Kidney (tissue), 14 donors: ENCODE results near the gene KCNJ15. TPM values are rescaled to one million over a fixed set of nuclear protein-coding genes. Genes with fewer than 3 reads are reported as not detected.

Source experiments
- DNase-seq, 5 donors: peaks; one replicate each; pipeline ENCODE4 v3.0.0-alpha.2; 2013 to 2020
- FAIRE-seq: peaks from 2 replicates; lab custom pipeline; 2012; peaks lifted over from hg19 to GRCh38; lab: Jason Lieb, UNC
- H3K27ac ChIP-seq, 2 donors: one replicate each; pipeline ENCODE4 v1.7.0; 2013; ENCODE audit warnings: low read depth in 2 of 2, low read length in 2 of 2, inconsistent platforms in 1 of 2
- H3K27me3 ChIP-seq: one replicate; pipeline ENCODE4 v1.7.1; 2013; ENCODE audit warnings: low read length, inconsistent platforms; ENCODE audit not compliant: control insufficient read depth, insufficient read depth
- H3K36me3 ChIP-seq, 3 donors: one replicate each; pipeline versions ENCODE4 v1.7.0 to v1.7.1; 2013; ENCODE audit warnings: low read length in 3 of 3, control low read depth in 1 of 3, inconsistent platforms in 1 of 3; ENCODE audit not compliant: insufficient read depth in 3 of 3, control insufficient read depth in 2 of 3
- H3K4me1 ChIP-seq, 3 donors: one replicate each; pipeline versions ENCODE4 v1.7.0 to v1.7.1; 2013; ENCODE audit warnings: low read length in 3 of 3, inconsistent platforms in 1 of 3, low read depth in 1 of 3; ENCODE audit not compliant: control insufficient read depth in 2 of 3, insufficient read depth in 2 of 3
- H3K4me3 ChIP-seq, 3 donors: one replicate each; pipeline versions ENCODE4 v1.7.0 to v1.8.1; 2013; ENCODE audit warnings: low read length in 3 of 3, control low read depth in 1 of 3, inconsistent platforms in 1 of 3
- H3K9ac ChIP-seq, 3 donors: one replicate each; pipeline versions ENCODE4 v1.7.0 to v1.7.1; 2013; ENCODE audit warnings: low read length in 3 of 3, control low read depth in 1 of 3, inconsistent platforms in 1 of 3
- H3K9me3 ChIP-seq, 3 donors: one replicate each; pipeline versions ENCODE4 v1.7.0 to v1.7.1; 2013; ENCODE audit warnings: low read length in 3 of 3, control low read depth in 1 of 3, inconsistent platforms in 1 of 3; ENCODE audit not compliant: control insufficient read depth in 2 of 3, insufficient read depth in 1 of 3
- intact Hi-C: fragments of 100-400 bp; cut with DNase I; formaldehyde crosslinking; loops from one replicate; pipeline ENCODE4 v1.11.1; 2022
- polyA plus RNA-seq: library from polyadenylated mRNA; stranded (reverse); fragments of 350-450 nt; fragmentation: Illumina TruSeq; extraction: RNeasy Lipid Tissue Mini Kit (QIAGEN cat#74804); gene quantifications from one replicate; pipeline ENCODE4 v1.2.3, GENCODE V29; 2014; ENCODE audit warnings: low read depth, low replicate concordance; ENCODE audit not compliant: insufficient read depth
- total RNA-seq: library from RNA; stranded (reverse); fragmentation: NEBNext Ultra II Directional; extraction: Animal tissue kit (Norgen Biotek cat#: 25700); gene quantifications from one replicate; pipeline ENCODE4 v1.2.1, GENCODE V29; 2021
- TF ChIP-seq, protein P1 (sequence below): IDR thresholded peaks from 3 replicates; pipeline ENCODE4 v1.5.1; 2012; ENCODE audit warnings: mild to moderate bottlenecking, moderate library complexity, borderline replicate concordance; ENCODE audit not compliant: insufficient read depth; ENCODE audit errors: extremely low read depth
- donor health status: control.
- donor health status: control.
- donor health status: control.
- donor health status: control.
- donor health status: control.
- donor health status: DM: yes; HTN: yes; CAD: no.
- donor health status: Normal renal cell carcinoma (clear cell type).

KCNJ15 gene
- total and polyA plus RNA-seq, 2 donors from 2014 or later = 102 to 142 TPM

DNA sequence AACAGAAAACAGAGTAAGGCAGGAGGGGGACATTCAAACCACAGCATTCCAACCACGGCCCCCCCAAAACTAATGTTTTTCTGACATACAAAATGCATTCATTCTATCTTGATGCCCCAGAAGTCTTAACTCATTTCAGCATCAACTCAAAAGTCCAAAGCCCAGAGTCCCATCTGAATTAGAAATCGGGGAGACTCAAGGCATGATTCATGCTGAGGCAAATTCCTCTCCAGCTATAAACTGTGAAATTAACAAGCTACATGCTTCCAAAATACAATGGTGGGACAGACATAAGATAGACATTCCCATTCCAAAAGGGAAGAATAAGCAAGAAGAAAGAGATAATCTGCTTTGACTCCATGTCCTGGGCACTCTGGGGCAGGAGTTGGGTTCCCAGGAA is 73.9 kb downstream of the KCNJ15 start:
- no peak for FAIRE-seq
- Histone ChIP-seq H3K27me3 (no peaks in the 10 kb centered on the region), H3K36me3 (no peaks in the 10 kb centered on the region), H3K9ac (no peak overlapping the region), H3K9me3 (no peaks in the 10 kb centered on the region), H3K4me3 (no peak overlapping the region), H3K4me1 (peaks cover 3 to 14% (median 8%) of the 10 kb centered on the region in 3 donors), H3K27ac (no peak overlapping the region)
- no peak for DNase-seq
- intact Hi-C loops = no loop called here
- TF ChIP-seq, protein P1, sequence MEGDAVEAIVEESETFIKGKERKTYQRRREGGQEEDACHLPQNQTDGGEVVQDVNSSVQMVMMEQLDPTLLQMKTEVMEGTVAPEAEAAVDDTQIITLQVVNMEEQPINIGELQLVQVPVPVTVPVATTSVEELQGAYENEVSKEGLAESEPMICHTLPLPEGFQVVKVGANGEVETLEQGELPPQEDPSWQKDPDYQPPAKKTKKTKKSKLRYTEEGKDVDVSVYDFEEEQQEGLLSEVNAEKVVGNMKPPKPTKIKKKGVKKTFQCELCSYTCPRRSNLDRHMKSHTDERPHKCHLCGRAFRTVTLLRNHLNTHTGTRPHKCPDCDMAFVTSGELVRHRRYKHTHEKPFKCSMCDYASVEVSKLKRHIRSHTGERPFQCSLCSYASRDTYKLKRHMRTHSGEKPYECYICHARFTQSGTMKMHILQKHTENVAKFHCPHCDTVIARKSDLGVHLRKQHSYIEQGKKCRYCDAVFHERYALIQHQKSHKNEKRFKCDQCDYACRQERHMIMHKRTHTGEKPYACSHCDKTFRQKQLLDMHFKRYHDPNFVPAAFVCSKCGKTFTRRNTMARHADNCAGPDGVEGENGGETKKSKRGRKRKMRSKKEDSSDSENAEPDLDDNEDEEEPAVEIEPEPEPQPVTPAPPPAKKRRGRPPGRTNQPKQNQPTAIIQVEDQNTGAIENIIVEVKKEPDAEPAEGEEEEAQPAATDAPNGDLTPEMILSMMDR = no peak

DNA sequence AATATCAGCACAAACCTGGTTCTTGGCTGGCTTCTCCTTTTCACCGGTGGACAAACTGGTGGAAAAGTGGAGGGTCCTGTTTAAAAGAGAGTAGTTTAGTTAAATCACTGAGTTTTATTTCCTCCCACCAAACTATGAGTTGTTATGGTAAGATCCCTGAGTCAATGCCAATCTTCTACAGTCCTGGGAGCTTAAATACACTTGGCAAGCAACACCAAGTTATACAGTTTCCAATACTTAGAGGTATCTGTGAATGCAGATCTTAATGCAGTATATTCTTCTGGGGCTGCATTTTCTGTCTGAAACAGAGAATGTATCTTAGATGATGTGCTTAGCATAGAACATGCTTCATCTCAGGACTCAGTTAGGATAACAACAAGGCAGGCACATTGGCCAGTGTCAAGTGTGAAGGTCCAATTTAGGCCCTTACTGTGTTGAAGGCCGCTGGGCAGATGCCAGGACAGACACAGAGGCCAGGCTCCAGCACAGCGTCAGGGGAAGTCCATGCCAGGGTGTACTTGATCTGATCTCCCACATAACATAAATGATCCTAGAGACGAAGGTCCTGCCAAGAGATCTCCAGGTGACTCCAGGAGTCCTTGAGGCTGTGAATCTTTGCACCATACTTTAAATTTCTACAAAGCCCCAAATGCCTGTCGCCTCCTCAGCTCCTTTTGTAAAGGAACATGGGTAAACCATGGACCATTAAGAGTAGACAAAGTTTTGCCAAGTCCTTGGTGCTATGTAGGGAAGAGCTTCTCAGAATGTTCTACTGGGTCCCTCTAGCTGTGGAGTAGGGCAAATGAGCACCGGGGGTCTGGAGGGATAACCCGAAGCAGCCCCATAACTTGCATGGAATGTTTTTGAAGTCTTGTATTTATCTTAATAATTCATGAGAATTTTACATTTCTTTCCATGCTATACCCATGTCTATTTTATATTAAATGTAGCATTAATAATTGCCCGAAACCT is 76.8 kb downstream of the KCNJ15 start:
- TF ChIP-seq, protein P1 = peak; percentile 11
- Histone ChIP-seq H3K36me3 (no peaks in the 10 kb centered on the region), H3K4me3 (no peak overlapping the region), H3K27ac (no peak overlapping the region), H3K4me1 (peaks cover 0 to 12% (median 0%) of the 10 kb centered on the region in 3 donors), H3K27me3 (no peaks in the 10 kb centered on the region), H3K9ac (no peak overlapping the region), H3K9me3 (no peaks in the 10 kb centered on the region)
- intact Hi-C loops = no loop called here
- FAIRE-seq = no peak
- DNase-seq = no peak

DNA sequence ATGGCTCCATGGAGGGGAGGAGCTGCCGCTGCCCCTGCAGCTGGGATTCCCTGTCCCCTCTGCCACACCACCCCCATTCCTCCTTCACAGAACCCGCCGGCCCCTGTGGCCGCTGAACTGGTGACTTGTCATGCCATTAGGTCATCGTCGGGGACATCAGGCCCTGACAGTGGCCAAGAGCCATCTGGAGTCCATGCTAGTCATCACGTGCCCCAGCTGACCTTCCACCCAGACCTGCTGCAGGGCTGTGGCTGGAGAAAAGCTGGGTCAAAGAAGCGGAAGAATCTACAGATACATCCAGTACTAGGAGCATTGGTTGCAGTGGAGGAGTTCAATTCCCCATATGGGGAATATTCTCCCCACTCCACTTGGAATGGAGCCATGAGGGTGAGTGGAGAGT is 78.1 kb downstream of the KCNJ15 start:
- Histone ChIP-seq H3K27me3 (no peaks in the 10 kb centered on the region), H3K27ac (no peak overlapping the region), H3K4me1 (peaks cover 0 to 12% (median 0%) of the 10 kb centered on the region in 3 donors), H3K36me3 (no peaks in the 10 kb centered on the region), H3K4me3 (no peak overlapping the region), H3K9me3 (no peaks in the 10 kb centered on the region), H3K9ac (no peak overlapping the region)
- TF ChIP-seq, protein P1 = no peak
- FAIRE-seq (no peak), DNase-seq (no peak)
- intact Hi-C loops = no loop called here
